Activated T-cell treated with anti-CD3 and anti-CD28 coated beads, Interleukin-2, amount 50 U/mL, for 1 hour (primary cell): ENCODE results near the gene ITFG2.

Source experiments
- DNase-seq: peaks from one replicate; pipeline ENCODE4 v3.0.0-alpha.2; 2020

ITFG2 gene

DNA sequence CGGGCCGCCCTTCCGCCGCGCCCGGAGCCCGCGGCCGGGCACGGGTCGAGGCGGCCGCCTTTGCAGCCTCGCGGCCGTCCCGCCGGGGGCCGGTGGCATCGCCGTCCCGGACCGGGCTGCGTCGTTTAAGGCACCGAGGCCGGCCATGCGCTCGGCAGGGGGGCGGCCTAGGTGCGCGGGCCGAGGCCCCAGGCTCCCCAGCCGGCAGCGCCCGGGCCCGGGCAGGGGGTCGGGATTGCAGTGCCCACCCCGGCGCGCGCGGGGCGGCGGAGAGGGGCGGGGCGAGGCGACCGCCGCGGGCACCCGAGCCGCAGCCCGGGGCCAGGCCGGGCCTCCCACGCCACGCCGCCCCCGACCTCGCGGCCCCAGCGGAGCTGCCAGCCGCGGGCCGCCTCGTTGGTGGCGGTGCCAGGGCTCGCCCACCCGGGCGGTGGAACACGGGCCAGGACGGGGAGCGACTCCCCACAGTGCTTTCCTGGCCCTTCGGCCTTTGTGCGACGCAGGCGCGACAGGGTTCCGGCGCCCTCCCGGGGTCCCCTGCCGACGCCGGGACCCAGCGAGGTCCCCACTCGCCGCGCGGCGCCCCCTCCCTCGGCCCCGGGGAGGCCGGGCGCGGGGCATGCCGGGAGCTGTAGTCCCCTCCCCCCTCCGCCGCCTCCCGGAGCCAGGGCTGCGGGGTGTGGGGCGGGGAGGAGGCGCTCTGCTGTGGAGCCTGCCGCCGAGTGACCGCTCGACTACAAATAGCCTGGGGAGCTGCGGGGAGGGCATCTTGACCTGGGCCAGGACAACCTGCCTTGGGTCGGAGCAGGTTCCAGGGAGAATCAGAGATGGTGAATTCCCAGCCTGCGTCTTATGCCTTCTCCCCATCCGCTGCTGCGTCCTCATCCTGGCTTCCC is 16.9 kb upstream of the ITFG2 start:
- peak; percentile 78 for DNase-seq

DNA sequence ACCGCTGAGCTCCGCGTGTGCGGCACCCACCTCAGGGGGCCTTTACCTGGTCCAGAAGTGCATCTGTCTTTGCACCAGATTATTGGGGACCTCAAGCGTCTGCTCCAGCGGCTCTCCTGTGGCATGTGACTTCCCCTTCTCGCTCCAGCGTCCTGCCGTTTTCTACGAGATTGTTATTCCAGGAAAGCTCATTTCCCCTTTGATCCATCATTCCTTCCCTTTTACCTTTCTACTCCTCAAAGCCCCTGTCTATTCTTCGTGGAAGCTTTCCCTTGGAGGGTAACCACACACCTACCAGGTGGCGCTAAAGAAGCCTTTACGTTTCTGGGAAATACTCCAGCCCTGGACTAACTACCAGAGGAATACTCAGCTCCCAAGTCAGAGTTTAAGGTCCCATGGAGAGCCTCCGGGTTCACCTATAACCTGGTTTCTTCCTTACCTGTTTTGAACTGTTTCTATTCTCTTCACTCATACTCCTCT is 16.2 kb upstream of the ITFG2 start:
- no peak for DNase-seq

DNA sequence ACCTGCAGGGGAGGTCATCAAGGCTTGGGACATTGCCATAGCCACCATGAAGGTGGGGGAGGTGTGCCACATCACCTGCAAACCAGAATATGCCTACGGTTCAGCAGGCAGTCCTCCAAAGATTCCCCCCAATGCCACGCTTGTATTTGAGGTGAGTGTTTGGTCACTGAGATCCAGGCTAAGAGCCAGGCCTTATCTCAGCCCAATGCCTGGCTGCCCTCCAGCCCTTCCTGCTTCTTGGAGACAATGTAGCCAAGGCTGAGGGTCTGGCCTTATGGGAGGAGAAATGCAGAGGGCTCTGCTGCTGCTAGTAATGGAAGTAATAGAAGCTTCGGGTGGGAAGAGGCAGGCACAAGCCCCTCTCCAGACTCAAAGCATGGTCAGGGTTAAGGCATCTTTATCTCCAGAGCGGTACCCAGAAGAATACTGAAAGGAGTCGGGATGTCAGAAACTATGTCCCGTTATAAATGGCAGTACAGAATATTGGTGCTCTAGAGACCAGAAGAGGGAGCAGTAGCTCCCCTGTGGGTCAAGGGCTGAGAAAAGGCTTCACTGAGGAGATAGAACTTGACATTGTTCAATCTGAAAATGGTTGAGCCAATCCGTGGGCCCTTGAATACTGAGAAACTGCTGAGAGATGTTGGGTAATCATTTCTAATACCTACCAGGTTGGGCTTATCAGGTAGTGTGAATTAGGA is 14.6 kb upstream of the ITFG2 start:
- no peak for DNase-seq

DNA sequence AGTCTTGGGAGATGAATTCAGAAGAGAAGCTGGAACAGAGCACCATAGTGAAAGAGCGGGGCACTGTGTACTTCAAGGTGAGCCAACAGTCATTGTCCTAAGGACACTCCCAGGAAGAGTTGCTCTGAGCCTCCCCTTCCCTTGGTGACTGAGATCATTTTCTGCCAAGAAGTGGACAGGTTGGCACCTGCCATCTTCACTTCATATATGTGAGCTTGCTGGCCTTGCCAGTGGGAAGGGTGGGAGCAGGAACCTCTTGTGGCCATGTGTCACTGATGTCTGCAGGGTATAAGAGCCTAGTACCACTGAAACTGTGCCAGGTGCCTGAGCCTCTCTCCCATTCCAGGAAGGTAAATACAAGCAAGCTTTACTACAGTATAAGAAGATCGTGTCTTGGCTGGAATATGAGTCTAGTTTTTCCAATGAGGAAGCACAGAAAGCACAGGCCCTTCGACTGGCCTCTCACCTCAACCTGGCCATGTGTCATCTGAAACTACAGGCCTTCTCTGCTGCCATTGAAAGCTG is 12.4 kb upstream of the ITFG2 start:
- DNase-seq: no peak

DNA sequence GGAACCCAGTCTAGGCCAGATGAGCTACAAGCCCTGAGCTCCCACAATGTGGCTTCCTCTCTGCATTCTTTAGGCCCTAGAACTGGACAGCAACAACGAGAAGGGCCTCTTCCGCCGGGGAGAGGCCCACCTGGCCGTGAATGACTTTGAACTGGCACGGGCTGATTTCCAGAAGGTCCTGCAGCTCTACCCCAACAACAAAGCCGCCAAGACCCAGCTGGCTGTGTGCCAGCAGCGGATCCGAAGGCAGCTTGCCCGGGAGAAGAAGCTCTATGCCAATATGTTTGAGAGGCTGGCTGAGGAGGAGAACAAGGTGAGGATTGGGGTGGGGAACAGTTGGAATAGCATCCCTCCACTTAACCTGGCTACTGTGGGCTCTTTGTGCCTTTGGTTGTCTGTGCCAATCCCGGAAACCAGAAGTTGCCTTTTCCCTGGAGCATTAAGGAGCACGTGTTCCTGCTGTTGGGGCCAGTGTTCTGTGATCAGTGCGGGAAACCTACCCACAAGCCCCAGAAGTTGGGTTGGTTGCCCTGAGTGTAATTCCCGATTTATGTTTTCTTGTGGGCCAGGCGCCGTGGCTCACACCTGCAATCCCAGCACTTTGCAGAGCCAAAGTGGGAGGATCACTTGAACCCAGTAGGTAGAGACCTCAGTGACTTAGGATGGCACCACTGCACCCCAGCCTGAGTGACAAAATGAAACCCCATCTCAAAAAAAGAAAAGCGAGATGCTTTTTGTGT is 11.3 kb upstream of the ITFG2 start:
- DNase-seq: no peak

DNA sequence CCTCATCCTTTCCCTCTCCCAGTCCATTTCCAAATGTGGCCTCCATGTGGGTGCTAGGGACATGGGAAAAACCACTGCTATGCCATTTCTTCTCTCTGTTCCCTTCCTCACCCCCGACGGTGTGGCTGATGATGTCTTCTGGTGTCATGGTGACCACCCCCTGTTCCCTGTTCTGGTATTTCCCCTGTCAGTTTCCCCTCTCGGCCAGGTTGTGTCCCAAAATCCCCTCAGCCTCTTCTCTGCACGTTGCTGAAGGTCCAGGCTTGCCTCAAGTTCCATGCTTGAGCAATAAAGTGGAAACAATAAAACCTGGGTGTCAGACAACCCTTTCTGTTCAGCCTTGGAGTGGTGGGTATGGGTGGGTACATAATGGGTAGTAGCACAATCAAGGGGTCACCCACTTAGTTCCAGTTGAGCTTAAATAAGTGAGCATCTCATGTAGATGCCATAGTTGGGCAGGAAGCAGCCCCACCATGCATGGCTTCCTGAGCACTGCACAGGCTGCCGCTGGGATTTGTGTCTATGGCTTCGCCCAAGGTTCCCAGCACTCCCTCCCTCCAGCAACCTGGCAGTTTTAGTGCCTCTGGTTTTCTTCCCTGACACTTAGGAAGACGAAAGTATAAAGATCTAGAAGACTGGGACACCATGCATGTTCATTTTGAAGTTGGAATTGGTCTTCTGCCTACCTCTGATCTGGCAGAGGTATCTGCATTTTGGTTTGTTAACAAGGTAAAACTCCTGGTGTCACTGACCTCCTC is 8.7 kb upstream of the ITFG2 start:
- no peak for DNase-seq

DNA sequence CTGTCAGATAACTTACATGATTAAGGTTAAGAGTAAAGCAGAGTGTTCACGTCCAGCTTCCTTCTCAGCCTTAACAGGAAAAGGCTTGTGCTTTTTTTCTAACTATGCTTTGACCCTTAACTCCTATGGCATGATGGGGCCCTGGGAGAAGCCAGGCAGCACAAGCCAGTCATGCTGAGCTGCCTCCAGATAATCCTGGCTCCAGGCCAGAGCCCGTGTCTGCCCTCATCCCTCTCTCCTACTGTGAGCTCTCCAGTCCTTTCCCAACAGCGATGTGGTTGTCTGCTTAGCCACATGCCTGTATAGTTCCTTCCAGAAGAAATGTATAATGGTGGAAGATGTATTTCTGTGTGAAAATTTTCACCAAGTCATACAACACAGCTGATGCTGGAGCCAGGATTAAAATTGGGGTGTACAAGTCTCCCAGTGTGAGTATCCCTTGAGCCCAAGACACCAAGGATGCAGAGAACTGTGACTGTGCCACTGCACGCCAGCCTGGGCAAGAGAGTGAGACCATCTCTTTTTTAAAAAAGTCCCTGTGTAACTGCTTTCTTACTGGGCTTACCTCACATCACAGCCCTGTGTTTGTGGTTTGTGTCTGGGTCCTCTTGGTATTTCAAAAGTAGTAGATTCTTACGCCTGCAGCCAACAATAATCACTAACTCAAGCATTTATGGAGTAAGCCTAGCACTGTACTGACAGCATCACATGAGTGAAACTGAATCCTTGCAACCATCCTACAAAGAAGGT is 7.9 kb upstream of the ITFG2 start:
- no peak for DNase-seq

DNA sequence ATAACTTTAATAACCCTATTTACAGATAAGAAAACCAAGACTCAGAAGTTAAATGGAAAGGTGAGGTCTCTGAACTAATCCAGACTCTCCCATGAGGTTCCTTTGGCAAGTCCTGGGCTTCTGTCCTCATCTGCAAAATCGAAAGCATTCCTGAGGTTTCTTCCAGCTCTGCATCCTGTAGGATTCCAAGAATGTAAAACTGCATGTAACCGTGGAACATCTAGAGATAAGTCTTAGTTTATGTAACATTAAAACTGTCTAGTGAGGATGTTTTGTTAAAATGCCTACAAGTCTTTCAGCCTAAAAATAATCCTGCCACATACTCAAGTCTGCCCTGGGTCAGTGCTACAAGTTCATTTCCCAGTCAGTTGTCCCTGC is 7.3 kb upstream of the ITFG2 start:
- DNase-seq: no peak

DNA sequence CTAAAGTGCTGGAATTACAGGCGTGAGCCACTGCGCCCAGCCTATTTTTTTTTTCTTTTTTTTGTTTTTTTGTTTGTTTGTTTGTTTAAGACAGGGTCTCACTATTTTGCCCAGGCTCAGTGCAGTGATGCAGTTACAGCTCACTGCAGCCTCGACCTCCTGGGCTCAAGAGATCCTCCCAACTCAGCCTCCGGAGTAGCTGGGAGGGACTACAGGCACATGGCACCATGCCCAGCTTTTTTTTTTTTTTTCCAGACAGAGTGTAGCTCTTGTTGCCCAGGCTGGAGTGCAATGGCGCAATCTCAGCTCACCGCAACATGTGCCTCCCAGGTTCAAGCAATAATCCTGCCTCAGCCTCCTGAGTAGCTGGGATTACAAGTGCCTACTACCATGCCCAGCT is 5.8 kb upstream of the ITFG2 start:
- no peak for DNase-seq

DNA sequence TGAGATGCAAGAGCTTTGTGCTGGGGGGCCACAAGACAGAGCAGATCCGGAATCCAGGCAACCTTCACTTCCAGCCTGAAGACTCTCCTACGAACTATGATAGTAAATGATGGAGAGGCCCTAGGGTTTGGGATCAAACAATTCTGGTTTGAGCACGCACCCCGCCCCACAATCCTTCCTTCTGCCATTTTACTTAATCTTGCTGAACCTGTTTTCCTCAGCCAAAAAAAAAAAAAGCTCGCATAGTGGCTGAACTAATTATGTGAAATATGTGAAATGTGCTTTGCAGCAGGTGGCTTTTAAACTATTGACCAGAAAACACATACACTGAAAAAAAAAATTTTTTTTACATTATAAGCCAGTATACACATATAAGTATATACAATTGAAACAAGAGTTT is 667 bp upstream of the ITFG2 start:
- DNase-seq: no peak

DNA sequence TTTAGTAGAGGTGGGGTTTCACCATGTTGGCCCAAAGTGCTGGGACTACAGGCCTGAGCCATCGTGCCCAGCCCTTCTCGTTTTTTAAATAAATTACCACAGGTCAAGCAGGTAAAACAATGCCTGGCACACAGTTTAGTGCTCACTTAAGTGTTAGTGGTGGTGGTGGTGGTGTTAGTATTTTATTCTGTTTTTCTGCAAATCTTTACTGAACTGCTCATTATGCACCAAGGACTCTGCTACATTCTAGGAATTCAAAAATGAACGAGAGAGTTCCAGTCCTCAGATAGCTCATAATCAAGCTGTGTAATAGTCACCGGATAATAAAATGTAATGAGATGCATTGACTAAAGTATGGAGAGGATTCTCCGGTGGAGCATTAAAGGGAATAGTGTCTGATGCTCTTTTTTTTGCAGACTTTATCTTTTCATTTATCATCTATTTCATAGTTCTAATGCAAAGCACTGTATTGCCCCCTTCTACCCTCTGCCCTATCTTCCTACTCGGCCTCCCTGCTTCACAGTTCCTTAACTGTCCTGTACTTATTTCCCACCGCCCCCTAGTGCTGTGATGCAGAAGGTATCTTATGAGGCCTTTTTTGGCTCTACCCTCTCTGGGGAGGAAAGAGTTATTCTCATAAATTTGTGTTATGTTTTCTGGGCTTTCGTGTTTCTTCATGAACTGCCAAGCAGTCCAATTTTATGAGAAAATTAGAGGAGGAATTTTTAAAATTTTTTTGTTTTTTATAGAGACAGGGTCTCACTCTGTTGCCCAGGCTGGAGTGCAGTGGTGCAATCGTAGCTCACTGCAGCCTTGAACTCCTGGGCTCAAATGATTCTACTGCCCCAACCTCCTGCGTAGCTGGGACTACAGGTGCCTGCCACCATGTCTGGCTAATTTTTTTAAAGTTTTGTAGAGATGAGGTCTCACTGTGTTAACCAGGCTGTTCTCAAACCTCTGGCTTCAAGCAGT is 1.0 kb downstream of the ITFG2 start:
- peak; percentile 26 for DNase-seq

DNA sequence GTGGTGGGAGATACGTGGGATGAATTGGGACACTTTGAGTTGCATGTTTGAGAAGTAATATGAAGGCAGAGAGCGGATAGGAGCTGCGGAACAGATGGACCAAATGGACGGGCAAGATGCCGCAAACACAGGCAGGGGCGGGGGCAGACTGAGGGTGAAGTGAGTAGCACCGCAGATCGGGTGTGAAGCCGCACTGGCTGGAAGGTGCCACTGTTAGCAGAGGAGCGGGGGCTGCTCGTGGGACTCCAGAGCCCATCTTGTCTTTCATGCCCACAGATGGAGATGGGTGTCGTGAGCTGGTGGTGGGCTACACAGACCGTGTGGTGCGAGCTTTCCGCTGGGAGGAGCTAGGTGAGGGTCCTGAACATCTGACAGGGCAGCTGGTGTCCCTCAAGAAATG is 7.3 kb downstream of the ITFG2 start:
- DNase-seq: no peak

DNA sequence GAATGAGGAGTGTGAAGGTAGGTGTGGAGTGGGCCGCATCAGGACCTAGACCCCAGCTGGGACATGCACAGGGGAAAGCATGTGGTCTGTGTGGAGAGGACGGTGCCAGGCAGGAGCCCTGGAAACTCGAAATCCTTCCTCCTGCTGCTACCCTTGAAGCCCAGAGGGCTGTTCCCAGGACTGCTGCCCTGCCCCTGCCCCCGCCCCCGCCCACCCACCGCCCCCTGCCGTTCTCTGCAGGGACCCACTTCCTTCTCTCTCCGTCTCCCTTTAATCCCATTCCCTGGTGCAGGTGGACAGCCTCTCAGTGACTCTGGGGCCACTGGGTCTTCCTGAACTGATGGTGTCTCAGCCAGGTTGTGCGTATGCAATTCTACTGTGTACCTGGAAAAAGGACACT is 8.0 kb downstream of the ITFG2 start:
- DNase-seq: no peak

DNA sequence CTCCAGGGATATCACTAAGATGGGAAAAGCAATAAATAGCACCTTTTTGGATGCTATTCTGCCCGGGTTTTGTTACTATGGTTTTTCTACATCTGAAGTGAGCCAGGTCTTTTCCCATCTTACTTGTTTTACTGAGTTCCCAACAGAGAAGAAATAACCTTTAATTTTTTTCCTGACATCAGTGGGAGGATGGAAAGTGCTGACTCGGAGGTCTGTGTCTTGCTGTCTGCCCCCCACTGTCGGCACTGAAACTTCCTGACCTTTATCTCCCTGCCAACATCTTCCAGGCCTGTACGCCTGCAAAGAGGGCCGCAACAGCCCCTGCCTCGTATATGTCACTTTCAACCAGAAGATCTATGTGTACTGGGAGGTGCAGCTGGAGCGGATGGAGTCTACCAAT is 11.0 kb downstream of the ITFG2 start:
- DNase-seq: no peak

DNA sequence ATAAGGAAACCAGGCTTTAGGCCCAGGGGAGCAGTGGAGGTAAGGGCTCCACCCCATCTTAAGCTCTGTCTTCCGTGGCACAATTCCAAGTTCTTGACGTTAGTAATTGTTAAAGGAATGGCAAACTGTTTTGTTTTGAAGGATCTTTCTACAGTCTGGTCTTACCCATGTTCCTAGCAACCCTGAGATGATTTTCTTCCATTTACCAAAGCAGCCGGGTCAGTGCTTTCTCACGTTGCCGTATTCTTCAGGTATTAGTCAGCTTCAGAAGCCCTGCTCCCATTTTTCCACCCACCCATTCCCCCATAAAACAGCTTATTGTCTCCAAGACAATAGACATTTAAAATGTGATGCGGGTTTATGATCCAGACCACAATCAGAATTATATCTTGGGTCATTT is 12.1 kb downstream of the ITFG2 start:
- no peak for DNase-seq

DNA sequence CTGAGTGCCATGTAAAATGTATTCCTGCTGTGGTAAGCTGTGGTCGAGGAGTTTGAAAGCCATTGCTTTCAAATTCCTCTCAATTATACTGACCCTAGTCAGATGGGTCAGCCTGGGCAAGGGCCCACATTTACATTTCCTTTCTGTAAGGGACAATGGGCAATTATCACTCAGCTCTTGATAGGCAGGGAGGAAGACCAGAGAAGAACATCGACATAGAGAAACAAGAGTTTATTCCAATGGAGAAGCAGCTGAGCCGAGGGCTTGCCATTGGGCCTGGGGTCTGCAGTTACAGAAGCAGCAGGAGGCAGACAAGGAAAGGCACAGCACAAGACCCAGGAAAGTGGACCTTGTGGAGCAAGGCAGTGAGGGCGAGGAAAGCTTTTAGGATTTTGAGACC is 12.7 kb downstream of the ITFG2 start:
- no peak for DNase-seq

DNA sequence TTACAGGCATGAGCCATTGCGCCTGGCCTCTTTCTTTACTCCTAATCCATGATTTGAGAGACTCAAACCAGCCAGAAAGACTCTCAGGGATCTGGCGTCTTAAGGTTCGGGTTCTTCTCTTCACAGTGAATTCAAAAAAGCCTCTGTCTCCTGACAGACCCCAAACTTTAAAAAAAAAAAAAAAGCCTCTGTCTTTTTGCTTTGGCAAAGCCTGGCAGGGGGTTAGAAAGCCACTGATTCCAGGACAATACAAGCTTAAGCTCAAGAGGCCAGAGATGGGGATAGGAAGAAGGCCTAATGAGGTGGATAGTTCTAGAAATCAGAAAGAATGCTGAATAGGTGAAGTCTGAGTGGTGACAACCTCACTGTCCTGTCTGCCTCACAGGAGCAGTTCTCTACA is 13.6 kb downstream of the ITFG2 start:
- no peak for DNase-seq

DNA sequence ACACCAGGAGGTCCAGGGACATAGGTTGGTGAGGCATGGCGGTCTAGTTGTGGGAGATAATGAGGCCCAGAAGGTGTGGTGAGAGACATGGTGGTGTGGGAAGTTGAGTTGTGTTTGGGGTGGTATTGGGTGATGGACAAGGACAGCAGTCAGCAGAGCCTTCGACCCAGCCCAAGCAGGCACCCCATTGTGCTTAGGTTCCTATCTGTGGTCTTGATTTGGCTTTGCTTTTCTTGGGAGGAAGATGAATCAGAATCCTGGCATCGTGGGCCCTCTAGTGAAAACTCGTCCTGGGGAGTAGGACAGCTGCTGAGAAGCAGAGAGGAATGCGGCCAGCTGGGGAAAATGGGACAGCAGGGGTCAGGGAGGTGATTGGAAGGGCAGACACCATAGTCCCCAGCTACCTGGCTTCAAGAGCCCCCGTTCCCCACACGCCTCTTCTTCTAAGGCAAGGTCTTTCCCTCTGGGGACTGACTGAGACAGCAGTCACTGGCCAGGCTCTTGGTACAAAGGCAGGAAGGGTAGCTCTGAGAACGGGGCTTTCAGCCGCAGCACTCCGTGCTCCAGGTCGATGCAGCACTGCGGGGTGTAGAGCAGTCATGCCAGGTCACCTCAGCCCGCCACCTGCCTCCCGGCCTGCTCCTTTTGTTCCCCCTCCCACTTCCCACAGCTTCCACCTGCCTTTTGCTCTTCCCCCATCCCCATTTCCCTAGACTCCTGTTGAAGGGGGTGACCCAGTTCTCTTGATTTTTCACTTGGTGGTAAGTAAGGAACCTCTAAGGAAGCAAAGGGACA is 14.4 kb downstream of the ITFG2 start:
- DNase-seq: no peak

DNA sequence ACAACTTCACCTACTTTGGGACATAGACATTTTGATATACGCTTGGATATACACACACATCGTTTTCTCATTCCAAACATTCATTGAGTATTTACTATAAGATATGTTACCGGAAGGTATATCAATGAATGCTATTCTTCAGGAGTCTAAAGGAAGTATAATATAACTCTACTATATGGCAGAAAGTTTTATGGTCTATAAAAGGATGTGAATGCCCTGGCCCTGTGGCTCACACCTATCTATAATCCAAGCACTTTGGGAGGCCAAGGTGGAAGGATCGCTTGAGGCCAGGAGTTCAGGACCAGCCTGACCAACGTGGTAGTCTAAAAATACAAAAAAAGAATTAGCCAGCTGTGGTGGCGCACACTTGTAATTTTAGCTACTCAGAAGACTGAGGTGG is 16.8 kb downstream of the ITFG2 start:
- DNase-seq: no peak
